ES-I3 (cell line): ENCODE data around the gene MALSU1.

Source experiments
- H3K36me3 ChIP-seq: 2 replicates; pipeline ENCODE4 v1.6.1; 2013; ENCODE audit warnings: mild to moderate bottlenecking, low read length, control low read depth, moderate library complexity; ENCODE audit not compliant: insufficient read depth
- H3K4me1 ChIP-seq: 2 replicates; pipeline ENCODE4 v1.6.1; 2013; ENCODE audit warnings: mild to moderate bottlenecking, control low read depth, low read length; ENCODE audit not compliant: insufficient read depth
- H3K9ac ChIP-seq: 2 replicates; pipeline ENCODE4 v1.6.1; 2013; ENCODE audit warnings: low read depth, mild to moderate bottlenecking, low read length, moderate library complexity
- H3K9me3 ChIP-seq: 2 replicates; pipeline ENCODE4 v1.6.1; 2013; ENCODE audit warnings: mild to moderate bottlenecking, low read length, moderate library complexity; ENCODE audit not compliant: control insufficient read depth, insufficient read depth

Gene MALSU1

GRCh38 chr7:23350466-23350865, 51.3 kb downstream of the MALSU1 start:
- Histone ChIP-seq H3K9me3 (no peaks in the 10 kb centered on the region), H3K9ac (no peak overlapping the region), H3K36me3 (peaks cover 4% of the 10 kb centered on the region; the same call in 1 of the 2 replicates), H3K4me1 (peaks cover 13% of the 10 kb centered on the region; the same call in 1 of the 2 replicates)

GRCh38 chr7:23353172-23353571, 54.0 kb downstream of the MALSU1 start:
- no peaks in the 10 kb centered on the region for H3K36me3 ChIP-seq
- H3K4me1 ChIP-seq = peaks cover 3% of the 10 kb centered on the region; the same call in 1 of the 2 replicates
- H3K9me3 ChIP-seq = no peaks in the 10 kb centered on the region
- no peak overlapping the region for H3K9ac ChIP-seq

- Histone ChIP-seq H3K9me3 (no peaks in the 10 kb centered on the region), H3K9ac (no peak overlapping the region), H3K4me1 (0 out of 2 replicates have a peak, but pooled peaks cover 5% of the 10 kb centered on the region), H3K36me3 (0 out of 2 replicates have a peak, but pooled peaks cover 3% of the 10 kb centered on the region)
These were observed 57.0 kb downstream of the MALSU1 start for GRCh38 chr7:23356168-23356567.

GRCh38 chr7:23356726-23357125, 57.6 kb downstream of the MALSU1 start:
- H3K9ac ChIP-seq = no peak overlapping the region

GRCh38 chr7:23357190-23358093, 58.3 kb downstream of the MALSU1 start:
- H3K36me3 ChIP-seq = 0 out of 2 replicates have a peak, but pooled peaks cover 3% of the 10 kb centered on the region
- no peak overlapping the region for H3K9ac ChIP-seq
- 0 out of 2 replicates have a peak, but pooled peaks cover 5% of the 10 kb centered on the region for H3K4me1 ChIP-seq
- no peaks in the 10 kb centered on the region for H3K9me3 ChIP-seq

More at GRCh38 chr7:23356726-23357125, 57.6 kb downstream of the MALSU1 start:
- Histone ChIP-seq H3K4me1 (0 out of 2 replicates have a peak, but pooled peaks cover 5% of the 10 kb centered on the region), H3K9me3 (no peaks in the 10 kb centered on the region), H3K36me3 (0 out of 2 replicates have a peak, but pooled peaks cover 3% of the 10 kb centered on the region)

- Histone ChIP-seq H3K36me3 (0 out of 2 replicates have a peak, but pooled peaks cover 3% of the 10 kb centered on the region), H3K9me3 (no peaks in the 10 kb centered on the region), H3K9ac (no peak overlapping the region), H3K4me1 (0 out of 2 replicates have a peak, but pooled peaks cover 5% of the 10 kb centered on the region)
These were observed 59.1 kb downstream of the MALSU1 start for GRCh38 chr7:23358152-23358674.
